Uterus (tissue), 2 donors: ENCODE data around the gene TMEM186.
"Not testable (repeated sequence)": the region's sequence is repeated elsewhere in the genome, so short reads cannot be mapped to it uniquely, and the experiment has no call there.

Experiments
- CTCF ChIP-seq, 4 experiments: fragments of 200-600 bp in 2 of 4; fragments of 450-650 bp in 2 of 4; sonication (generic) in 2 of 4; IDR thresholded peaks; one replicate each; pipeline ENCODE4 v1.5.1; 2016 to 2019; ENCODE audit warnings: antibody characterized with exemption in 4 of 4, mild to moderate bottlenecking in 2 of 4, moderate library complexity in 1 of 4
- POLR2A ChIP-seq, 2 donors: fragments of 450-650 bp; IDR thresholded peaks; one replicate each; pipeline ENCODE4 v1.6.1; 2016; ENCODE audit warnings: antibody characterized with exemption in 2 of 2, mild to moderate bottlenecking in 1 of 2, moderate library complexity in 1 of 2

GRCh38 chr16:8836797-8837196 lies 39.4 kb upstream of the TMEM186 start:
- TF ChIP-seq CTCF, POLR2A (IDR thresholded peaks at IDR 0.05): not testable (repeated sequence)
